Activated naive CD8-positive, alpha-beta T cell treated with anti-CD3 and anti-CD28 coated beads, Interleukin-2, amount 50 U/mL, for 24 hours (primary cell): ENCODE measurements around the gene KTI12.
A peak's percentile ranks its signal among the peaks of the same experiment; 100 is the strongest.
"Not testable (repeated sequence)": the region's sequence is repeated elsewhere in the genome, so short reads cannot be mapped to it uniquely, and the experiment has no call there.

ENCODE experiments used
- ATAC-seq: fragments of 150-1000 bp; cut with Tn5 transposase; one replicate; pipeline ENCODE4 v1.10.0; 2021
- DNase-seq: peaks from one replicate; pipeline ENCODE4 v3.0.0; 2021
- H3K27ac Mint-ChIP-seq: one replicate; pipeline ENCODE4 v1.8.0; 2021; ENCODE audit warnings: mild to moderate bottlenecking, mixed read lengths
- H3K27me3 Mint-ChIP-seq: one replicate; pipeline ENCODE4 v1.8.0; 2021; ENCODE audit warnings: mixed read lengths
- H3K36me3 Mint-ChIP-seq: one replicate; pipeline ENCODE4 v1.8.0; 2021; ENCODE audit warnings: low read depth, mixed read lengths
- H3K4me1 Mint-ChIP-seq: one replicate; pipeline ENCODE4 v1.8.0; 2021; ENCODE audit warnings: mixed read lengths
- H3K4me3 Mint-ChIP-seq: one replicate; pipeline ENCODE4 v1.8.0; 2021; ENCODE audit warnings: mild to moderate bottlenecking, moderate library complexity, mixed read lengths
- H3K9me3 Mint-ChIP-seq: one replicate; pipeline ENCODE4 v1.8.0; 2021; ENCODE audit warnings: mixed read lengths

Gene KTI12

GRCh38 chr1:52026278-52026677 lies 7.3 kb downstream of the KTI12 start:
- Mint-ChIP-seq H3K27me3 (no peaks in the 10 kb centered on the region), H3K27ac (no peak overlapping the region), H3K36me3 (peaks cover 37% of the 10 kb centered on the region), H3K9me3 (no peaks in the 10 kb centered on the region), H3K4me1 (peaks cover 10% of the 10 kb centered on the region), H3K4me3 (no peak overlapping the region)
- DNase-seq, result no peak
- no peak for ATAC-seq

GRCh38 chr1:52022133-52022532 lies 11.5 kb downstream of the KTI12 start:
- Mint-ChIP-seq H3K27me3 (no peaks in the 10 kb centered on the region), H3K4me1 (no peaks in the 10 kb centered on the region), H3K9me3 (no peaks in the 10 kb centered on the region), H3K36me3 (peaks cover 39% of the 10 kb centered on the region), H3K4me3 (no peak overlapping the region), H3K27ac (no peak overlapping the region)
- DNase-seq, result no peak
- no peak for ATAC-seq

GRCh38 chr1:52008071-52008809 lies 25.4 kb downstream of the KTI12 start:
- H3K9me3 Mint-ChIP-seq, result no peaks in the 10 kb centered on the region
- ATAC-seq (no peak), DNase-seq (no peak)
- H3K27me3 Mint-ChIP-seq, result peaks cover 27% of the 10 kb centered on the region
- no peaks in the 10 kb centered on the region for H3K4me1 Mint-ChIP-seq
- no peak overlapping the region for H3K4me3 Mint-ChIP-seq
- no peaks in the 10 kb centered on the region for H3K36me3 Mint-ChIP-seq
- no peak overlapping the region for H3K27ac Mint-ChIP-seq

DNA sequence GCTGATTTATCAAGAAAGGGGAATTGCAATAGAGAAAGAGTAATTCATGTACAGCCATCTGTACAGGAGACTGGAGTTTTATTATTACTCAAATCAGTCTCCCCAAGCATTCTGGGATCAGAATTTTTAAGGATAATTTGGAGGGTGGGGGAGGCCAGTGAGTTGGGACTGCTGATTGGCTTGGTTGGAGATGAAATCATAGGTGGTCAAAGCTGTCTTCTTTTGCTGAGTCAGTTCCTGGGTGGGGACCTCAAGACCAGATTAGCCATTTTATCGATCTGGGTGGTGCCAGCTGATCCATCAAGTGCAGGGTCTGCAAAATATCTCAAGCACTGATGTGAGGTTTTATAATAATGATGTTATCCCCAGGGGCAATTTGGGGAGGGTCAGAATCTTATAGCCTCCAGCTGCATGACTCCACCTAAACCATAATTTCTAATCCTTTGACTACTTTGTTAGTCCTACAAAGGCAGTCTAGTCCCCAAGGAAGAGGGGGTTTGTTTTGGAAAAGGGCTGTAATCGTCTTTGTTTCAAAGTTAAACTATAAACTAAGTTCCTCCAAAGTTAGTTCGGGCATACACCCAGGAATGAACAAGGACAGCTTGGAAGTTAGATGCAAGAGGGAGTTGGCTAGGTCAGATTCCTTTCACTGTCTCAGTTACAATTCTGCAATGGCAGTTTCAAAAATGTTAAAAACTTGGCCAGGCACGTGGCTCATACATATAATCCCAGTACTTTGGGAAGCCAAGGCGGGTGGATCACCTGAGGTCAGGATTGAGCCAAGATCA lies 26.2 kb downstream of the KTI12 start:
- no peak overlapping the region for H3K4me3 Mint-ChIP-seq
- H3K9me3 Mint-ChIP-seq, result no peaks in the 10 kb centered on the region
- DNase-seq (no peak), ATAC-seq (no peak)
- no peaks in the 10 kb centered on the region for H3K4me1 Mint-ChIP-seq
- no peaks in the 10 kb centered on the region for H3K36me3 Mint-ChIP-seq
- H3K27me3 Mint-ChIP-seq, result peaks cover 30% of the 10 kb centered on the region
- no peak overlapping the region for H3K27ac Mint-ChIP-seq

DNA sequence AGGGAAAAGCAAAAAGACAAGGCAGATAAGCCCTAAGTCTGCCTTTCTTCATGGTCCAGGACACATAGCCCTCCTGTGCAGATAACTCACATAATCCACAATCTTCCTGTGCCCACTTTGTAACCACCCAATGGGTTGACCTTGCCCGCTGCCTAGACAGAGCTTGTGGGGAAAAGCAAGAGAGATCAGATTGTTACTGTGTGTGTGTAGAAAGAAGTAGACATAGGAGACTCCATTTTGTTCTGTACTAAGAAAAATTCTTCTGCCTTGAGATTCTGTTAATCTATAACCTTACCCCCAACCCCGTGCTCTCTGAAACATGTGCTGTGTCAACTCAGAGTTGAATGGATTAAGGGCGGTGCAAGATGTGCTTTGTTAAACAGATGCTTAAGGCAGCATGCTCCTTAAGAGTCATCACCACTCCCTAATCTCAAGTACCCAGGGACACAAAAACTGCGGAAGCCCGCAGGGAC lies 27.5 kb downstream of the KTI12 start:
- ATAC-seq, H3K27ac Mint-ChIP-seq, H3K36me3 Mint-ChIP-seq, H3K4me1 Mint-ChIP-seq, H3K4me3 Mint-ChIP-seq, H3K9me3 Mint-ChIP-seq, DNase-seq: not testable (repeated sequence)
- peaks cover 30% of the 10 kb centered on the region for H3K27me3 Mint-ChIP-seq

DNA sequence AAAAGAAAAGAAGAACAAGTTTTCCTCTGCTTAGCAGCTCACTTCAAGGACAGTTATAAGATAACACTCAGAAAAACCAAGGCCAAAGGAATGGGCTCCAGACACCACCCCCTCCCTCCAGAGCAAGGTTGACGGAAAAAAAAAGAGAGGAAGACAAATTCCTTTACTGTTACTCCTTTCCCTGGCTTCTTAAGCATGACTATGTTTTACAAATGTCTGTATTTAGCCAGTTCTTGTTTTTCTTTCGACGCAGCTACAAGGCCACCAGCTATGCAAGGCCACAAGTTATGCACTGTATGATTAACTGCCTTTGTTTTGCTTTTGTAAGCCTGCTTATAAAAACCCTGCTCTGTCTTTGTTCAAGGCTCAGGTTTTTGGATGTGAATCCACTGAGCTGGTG lies 28.1 kb downstream of the KTI12 start:
- H3K4me1 Mint-ChIP-seq, H3K4me3 Mint-ChIP-seq, DNase-seq, H3K9me3 Mint-ChIP-seq, H3K36me3 Mint-ChIP-seq, H3K27ac Mint-ChIP-seq, ATAC-seq: not testable (repeated sequence)
- H3K27me3 Mint-ChIP-seq, result peaks cover 30% of the 10 kb centered on the region

DNA sequence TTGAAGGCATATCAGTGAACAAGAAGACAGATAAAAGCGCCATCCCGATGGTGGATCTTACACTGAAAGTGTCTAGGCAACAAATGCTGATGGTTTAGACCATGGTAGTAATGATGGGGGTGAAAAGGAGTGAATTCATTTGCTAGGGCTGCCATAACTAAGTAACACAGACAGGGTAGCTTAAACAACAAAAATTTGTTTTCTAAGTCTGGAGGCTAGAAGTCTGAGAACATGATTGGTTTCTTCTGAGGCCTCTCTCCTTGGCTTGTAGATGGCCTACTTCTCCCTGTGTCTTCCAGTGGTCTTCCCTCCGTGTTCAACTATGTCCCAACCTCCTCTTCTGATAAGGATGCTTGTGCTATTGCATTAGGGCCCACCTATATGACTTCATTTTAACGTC lies 29.7 kb downstream of the KTI12 start:
- no peak for ATAC-seq
- H3K4me3 Mint-ChIP-seq, result no peak overlapping the region
- no peaks in the 10 kb centered on the region for H3K36me3 Mint-ChIP-seq
- H3K27ac Mint-ChIP-seq, result no peak overlapping the region
- DNase-seq, result no peak
- no peaks in the 10 kb centered on the region for H3K4me1 Mint-ChIP-seq
- no peaks in the 10 kb centered on the region for H3K9me3 Mint-ChIP-seq
- H3K27me3 Mint-ChIP-seq, result peaks cover 27% of the 10 kb centered on the region

DNA sequence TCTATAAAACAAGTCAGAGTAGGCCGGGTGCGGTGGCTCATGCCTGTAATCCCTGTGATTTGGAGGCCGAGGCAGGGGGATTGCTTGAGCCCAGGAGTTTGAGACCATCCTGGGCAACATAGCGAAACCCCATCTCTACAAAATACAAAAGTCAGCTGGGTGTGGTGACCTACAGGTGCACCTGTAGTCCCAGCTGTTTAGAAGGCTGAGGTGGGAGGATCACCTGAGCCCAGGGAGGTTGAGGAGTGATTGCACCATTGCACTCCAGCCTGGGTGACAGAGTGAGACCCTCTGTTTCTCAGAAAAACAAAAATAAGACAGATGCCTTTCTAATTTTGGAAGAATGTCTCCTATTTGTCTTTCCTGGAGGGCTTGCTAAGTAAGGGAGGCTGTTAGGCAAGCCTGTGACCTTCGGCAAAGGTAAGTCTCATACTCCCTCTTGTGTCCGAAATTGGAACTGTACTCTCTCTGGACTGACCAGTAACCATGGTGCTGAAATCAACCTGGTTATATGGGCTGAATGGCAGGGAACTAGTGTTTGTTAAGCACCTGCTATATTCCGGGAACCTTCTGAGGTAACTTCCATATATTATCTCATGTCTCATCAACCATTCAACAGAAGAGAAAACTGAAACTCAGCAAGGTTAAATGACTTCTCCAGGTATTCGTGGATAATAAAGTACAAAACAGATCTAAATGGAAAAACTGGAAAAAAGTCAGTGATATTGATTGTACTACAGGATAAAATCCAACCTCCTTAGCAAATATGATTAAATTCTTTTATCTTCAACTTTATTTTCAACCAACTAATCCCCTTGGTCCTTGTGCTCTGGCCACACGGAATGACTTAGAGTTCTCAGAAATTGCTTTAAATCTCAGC lies 31.3 kb downstream of the KTI12 start:
- ATAC-seq (peak; percentile 98), DNase-seq (peak; percentile 44)
- Mint-ChIP-seq H3K27me3 (peaks cover 22% of the 10 kb centered on the region), H3K4me3 (no peak overlapping the region), H3K4me1 (no peaks in the 10 kb centered on the region), H3K9me3 (no peaks in the 10 kb centered on the region), H3K36me3 (no peaks in the 10 kb centered on the region), H3K27ac (no peak overlapping the region)

- ATAC-seq (no peak), DNase-seq (no peak)
Measured at GRCh38 chr1:51998701-51999100, 34.9 kb downstream of the KTI12 start.

GRCh38 chr1:51997974-51998382 lies 35.6 kb downstream of the KTI12 start:
- no peak overlapping the region for H3K4me3 Mint-ChIP-seq
- no peaks in the 10 kb centered on the region for H3K9me3 Mint-ChIP-seq
- no peaks in the 10 kb centered on the region for H3K36me3 Mint-ChIP-seq
- no peaks in the 10 kb centered on the region for H3K4me1 Mint-ChIP-seq
- peaks cover 18% of the 10 kb centered on the region for H3K27me3 Mint-ChIP-seq
- DNase-seq, result no peak
- no peak overlapping the region for H3K27ac Mint-ChIP-seq
- no peak for ATAC-seq

More at GRCh38 chr1:51998701-51999100, 34.9 kb downstream of the KTI12 start:
- H3K4me1 Mint-ChIP-seq, result no peaks in the 10 kb centered on the region
- H3K27me3 Mint-ChIP-seq, result peaks cover 12% of the 10 kb centered on the region
- H3K9me3 Mint-ChIP-seq, result no peaks in the 10 kb centered on the region
- no peak overlapping the region for H3K4me3 Mint-ChIP-seq
- no peak overlapping the region for H3K27ac Mint-ChIP-seq
- H3K36me3 Mint-ChIP-seq, result no peaks in the 10 kb centered on the region

DNA sequence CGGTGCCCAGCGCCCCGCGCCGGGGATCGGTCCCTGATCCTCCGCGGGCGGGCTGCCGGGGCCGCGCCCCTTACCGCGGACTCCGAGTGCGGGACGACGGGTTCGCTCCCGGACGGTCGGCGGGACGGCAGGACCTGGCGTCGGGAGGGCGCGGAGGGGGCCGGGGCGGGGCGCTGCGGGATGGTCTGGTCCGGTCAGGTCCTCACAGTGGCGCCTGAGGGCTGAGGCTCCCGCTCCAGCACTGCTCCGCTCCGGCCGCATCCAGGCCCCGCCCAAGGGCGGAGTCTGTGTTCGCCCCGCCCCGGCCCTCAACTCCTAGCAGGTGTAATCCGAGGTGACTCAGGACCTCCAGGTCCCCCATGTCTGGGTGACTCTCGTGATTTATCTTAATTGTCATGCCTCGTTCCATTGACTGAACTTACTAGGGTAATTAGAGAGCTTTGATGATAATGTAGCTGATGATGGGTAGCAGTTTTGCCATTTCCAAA lies 43.1 kb downstream of the KTI12 start, which contains the start of gene RAB3B:
Gene RAB3B (minus strand): TSS at position 223 of the 488 bp plus-strand sequence. CDS start 13,583 bp downstream, outside the sequence.
- peak; percentile 84 for DNase-seq
- peaks cover 9% of the 10 kb centered on the region for H3K4me1 Mint-ChIP-seq
- peak within 1 kb of the TSS; percentile 65 for H3K27ac Mint-ChIP-seq
- no peaks in the 10 kb centered on the region for H3K36me3 Mint-ChIP-seq
- H3K4me3 Mint-ChIP-seq, result peak within 1 kb of the TSS; percentile 69
- peaks cover 40% of the 10 kb centered on the region for H3K27me3 Mint-ChIP-seq
- H3K9me3 Mint-ChIP-seq, result no peaks in the 10 kb centered on the region
- ATAC-seq, result peak; percentile 98

GRCh38 chr1:51989582-51990477 lies 43.8 kb downstream of the KTI12 start:
- no peaks in the 10 kb centered on the region for H3K9me3 Mint-ChIP-seq
- no peak for DNase-seq
- no peak overlapping the region for H3K27ac Mint-ChIP-seq
- peak overlapping the region; percentile 43 for H3K4me3 Mint-ChIP-seq
- peaks cover 40% of the 10 kb centered on the region for H3K27me3 Mint-ChIP-seq
- peaks cover 9% of the 10 kb centered on the region for H3K4me1 Mint-ChIP-seq
- ATAC-seq, result no peak
- H3K36me3 Mint-ChIP-seq, result no peaks in the 10 kb centered on the region

DNA sequence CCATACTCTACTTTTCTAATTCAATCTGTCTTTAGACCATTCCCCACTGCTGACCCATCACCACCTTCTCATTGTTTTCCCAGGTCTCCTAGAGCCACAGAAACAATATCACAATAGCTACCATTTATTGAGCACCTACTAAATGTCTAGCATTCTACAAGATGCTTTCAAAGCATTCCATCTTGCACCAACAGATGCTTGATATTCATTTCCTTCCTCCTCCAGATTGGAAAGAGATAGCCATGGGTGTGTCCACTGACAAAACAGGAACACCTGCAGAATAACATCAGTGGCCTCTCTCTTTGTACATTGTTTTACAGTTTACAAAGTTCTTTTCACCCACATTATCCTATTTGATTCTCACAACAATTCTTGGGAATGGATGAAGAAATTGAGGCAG lies 45.4 kb downstream of the KTI12 start:
- Mint-ChIP-seq H3K4me3 (no peak overlapping the region), H3K27me3 (peaks cover 33% of the 10 kb centered on the region)
- no peak for ATAC-seq

More for the DNA sequence above, 45.4 kb downstream of the KTI12 start:
- no peak for DNase-seq
- Mint-ChIP-seq H3K9me3 (no peaks in the 10 kb centered on the region), H3K27ac (no peak overlapping the region), H3K4me1 (peaks cover 9% of the 10 kb centered on the region), H3K36me3 (no peaks in the 10 kb centered on the region)
